ENCODE measurements around the gene ZCCHC14. TPM values are rescaled to one million over a fixed set of nuclear protein-coding genes. Genes with fewer than 3 reads are reported as not detected.

Gene ZCCHC14
- total RNA-seq, 4 donors from 2014 or later: 8.9 to 20.5 (median 10.8) TPM

- peak in 1 of 3 donors; percentile 20 for TF ChIP-seq CTCF (IDR thresholded peaks at IDR 0.05)
- ATAC-seq (ENCODE audit: low FRiP score) (no peak), DNase-seq (ENCODE audit: low spot score) (no peak)
Observed at GRCh38 chr16:87416826-87417527, 75.8 kb downstream of the ZCCHC14 start.

- TF ChIP-seq CTCF (IDR thresholded peaks at IDR 0.05): no peak
- no peak for DNase-seq (ENCODE audit: low spot score)
- ATAC-seq (ENCODE audit: low FRiP score): no peak
Observed at GRCh38 chr16:87415441-87415840, 77.4 kb downstream of the ZCCHC14 start.

- ATAC-seq (ENCODE audit: low FRiP score) (no peak), DNase-seq (ENCODE audit: low spot score) (no peak)
- TF ChIP-seq CTCF (IDR thresholded peaks at IDR 0.05): no peak
Observed at GRCh38 chr16:87414251-87414680, 78.6 kb downstream of the ZCCHC14 start.

- no peak for TF ChIP-seq CTCF (IDR thresholded peaks at IDR 0.05)
- ATAC-seq (ENCODE audit: low FRiP score) (no peak), DNase-seq (ENCODE audit: low spot score) (no peak)
Observed at GRCh38 chr16:87412996-87413421, 79.8 kb downstream of the ZCCHC14 start.

- DNase-seq (ENCODE audit: low spot score): no peak
- no peak for ATAC-seq (ENCODE audit: low FRiP score)
- TF ChIP-seq CTCF (IDR thresholded peaks at IDR 0.05): no peak
Observed at GRCh38 chr16:87412371-87412995, 80.3 kb downstream of the ZCCHC14 start.

GRCh38 chr16:87411375-87412271 is 81.2 kb downstream of the ZCCHC14 start:
- DNase-seq (ENCODE audit: low spot score) (no peak), ATAC-seq (ENCODE audit: low FRiP score) (no peak)
- TF ChIP-seq CTCF (IDR thresholded peaks at IDR 0.05): no peak

Data from omental fat pad (tissue), 4 donors.